ENCODE measurements around the gene OLFML2B.
"Not testable (repeated sequence)": the region's sequence is repeated elsewhere in the genome, so short reads cannot be mapped to it uniquely, and the experiment has no call there.

OLFML2B gene

DNA sequence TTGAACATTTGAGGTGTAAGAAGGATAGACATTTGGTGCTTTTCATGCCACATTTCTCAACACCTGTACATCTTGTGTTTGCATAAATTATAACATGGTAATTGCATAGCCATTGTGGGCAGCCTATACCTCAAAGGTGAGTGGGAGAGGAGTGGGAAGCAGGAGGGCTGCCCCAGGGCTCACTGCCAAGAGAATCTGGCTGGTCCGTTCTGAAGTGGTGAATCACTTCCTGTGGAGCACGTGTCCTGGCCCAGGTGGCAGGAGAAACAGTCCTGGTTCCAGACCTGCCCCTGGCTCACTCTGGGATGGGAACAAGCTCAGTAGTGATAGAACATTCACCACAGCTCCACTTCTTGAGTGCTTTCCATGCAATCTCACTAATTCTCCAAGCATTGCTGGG lies 11.6 kb upstream of the OLFML2B start:
- no peak for DNase-seq (ENCODE audit: low spot score)

DNA sequence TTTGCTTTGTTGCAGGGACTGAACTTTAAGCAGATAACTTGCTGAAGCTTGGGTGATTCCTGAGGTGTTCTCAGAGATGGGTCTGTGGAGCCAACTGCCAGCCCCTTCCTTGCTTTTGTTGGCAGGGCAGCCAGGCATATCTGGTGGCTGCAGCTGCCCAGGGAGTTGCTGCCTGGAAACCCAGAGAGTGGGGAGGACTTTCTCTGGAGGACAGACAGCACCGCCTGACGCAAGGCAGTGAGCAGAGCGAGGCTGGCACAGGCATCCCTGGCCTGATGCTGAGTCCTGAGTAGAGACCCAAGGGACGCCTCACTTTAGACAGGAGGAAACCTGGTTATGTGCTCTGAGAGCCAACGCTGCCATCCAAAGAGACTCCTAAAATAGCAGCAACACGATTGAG lies 9.8 kb upstream of the OLFML2B start:
- DNase-seq (ENCODE audit: low spot score), result no peak

DNA sequence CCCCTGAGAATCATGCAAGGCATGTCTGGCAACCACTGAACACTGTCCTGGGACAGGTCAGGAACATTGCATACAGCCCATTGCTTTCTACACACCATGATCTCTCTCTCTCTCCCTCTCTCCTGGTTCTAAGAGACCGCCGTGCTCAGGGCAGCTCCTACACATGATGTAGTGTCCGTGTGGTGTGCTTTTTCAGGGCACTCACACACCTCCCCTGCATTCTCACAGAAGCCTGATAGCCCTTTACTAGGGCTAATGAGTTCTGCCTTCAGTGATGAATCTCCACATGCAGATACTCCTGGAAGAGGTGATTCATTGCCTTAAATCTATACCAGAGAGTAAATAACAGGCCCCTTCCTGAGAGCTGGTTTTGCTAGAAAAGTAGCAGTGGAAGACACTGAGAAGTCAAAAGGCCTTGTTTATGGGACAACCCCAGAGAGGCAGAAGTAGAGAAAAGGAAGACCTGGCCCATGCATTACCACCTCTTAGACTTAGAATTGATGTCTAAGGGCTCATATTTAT lies 7.2 kb upstream of the OLFML2B start:
- no peak for DNase-seq (ENCODE audit: low spot score)

DNA sequence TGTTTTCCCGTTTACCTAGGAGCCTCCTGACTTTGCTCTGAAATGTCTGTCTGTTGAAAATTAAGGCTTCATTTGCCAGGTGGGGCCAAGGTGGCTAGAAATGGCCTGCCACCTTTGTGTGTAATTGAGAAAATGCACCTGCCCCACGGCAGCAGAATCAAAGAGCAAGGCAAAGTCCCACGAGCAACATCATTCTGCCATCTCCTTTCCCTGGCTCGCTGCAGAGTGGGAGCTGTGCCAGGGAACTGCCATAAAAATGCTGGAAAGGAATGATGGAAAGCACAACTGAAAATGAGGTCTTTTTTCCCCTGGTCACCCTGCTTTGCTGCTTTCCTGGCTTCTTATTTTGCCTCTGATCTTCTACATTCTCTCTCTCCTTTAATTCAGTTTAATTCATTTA lies 5.5 kb upstream of the OLFML2B start:
- DNase-seq (ENCODE audit: low spot score), result no peak

DNA sequence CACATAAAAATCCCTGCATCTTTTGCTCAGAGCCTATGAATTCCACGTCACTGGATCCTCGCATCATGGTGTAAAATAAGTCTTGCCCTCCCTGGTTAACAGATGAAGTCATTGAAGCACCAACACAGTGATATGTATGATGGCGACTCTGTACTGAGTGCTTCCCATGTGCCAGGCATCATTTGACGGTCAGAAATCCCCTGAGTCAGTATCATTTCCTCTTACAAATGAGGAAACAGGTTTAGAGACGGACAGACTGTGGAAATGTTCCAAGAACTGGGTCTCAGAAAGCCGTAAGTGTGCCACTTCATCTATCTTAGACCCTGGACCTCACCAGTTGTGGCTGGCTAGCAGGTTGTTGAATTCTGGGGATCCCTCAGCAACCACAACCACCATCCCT lies 5.1 kb upstream of the OLFML2B start:
- no peak for DNase-seq (ENCODE audit: low spot score)

DNA sequence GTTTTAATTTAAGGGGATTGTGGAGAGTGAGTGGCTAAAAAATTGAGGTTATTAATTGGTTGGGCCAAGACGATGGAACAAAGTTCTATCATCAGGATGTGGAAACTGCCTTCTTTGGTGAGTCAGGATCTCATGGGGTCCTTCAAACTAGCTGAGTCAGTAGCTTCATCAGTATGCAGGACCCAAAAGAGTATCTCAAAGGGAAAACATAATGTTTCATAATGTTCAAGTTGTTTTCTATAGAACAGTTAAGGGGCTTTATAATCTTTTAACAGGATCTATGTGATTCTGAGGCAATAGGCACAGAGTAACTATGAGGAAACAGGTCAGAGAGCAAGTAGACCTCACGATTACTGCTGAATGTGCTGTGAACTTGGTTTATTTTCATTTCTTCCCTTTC lies 3.2 kb upstream of the OLFML2B start:
- DNase-seq (ENCODE audit: low spot score), result no peak

DNA sequence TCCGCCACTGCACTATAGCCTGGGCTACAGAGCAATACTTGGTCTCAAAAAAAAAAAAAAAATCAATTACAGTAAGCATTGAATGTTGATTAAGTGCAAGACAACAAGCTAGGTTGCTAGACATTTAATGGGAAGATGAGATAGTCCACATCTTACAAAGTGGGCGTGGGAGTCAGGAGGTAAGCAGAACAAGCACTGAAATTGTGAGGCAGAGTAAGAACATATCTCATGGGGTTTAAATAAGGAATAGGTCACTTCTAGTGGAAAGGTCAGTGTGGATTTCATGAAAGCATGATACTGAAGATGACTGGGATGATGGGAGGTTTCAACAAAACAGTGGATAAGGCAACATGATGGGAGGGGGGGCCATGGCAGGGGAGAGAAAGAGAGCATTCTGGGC lies 1.9 kb upstream of the OLFML2B start:
- DNase-seq (ENCODE audit: low spot score), result no peak

DNA sequence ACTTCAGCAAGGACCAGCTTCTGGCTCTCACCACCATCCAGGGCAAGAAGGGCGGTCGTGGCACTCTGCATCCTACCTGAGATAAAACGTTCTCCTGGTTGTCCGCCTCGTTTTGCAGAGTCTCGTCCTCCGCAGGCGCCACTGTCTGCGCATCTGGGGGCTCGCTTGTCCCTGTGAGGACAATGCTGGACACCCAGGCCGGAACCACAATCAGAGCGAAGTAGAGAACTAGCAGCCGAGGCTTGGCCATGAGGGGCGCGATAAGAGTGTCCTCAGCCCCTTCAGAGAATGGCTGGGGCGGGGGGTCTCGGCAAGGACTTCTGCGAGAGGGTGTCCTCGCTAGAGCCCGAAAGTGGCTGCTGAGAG lies 505 bp downstream of the OLFML2B start:
- DNase-seq (ENCODE audit: low spot score), result no peak

DNA sequence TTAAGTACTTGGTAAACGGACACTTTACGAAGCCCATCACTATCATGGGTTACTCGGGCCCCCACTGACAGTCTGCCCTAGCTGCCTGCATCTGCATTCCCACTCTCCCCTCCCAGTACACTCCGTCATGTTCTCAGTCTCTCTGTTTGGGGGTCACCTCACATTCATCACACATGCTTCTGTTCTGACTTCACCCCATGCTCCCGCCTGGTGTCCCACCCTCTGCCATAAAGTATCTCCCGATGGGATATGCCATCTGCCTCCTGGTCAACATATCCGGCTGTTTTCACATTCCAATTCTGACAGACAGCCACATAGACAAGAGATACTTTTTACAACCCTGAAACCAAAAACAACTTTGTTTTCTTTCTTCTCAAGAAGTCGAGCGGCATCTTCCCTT lies 1.0 kb downstream of the OLFML2B start:
- DNase-seq (ENCODE audit: low spot score), result no peak

DNA sequence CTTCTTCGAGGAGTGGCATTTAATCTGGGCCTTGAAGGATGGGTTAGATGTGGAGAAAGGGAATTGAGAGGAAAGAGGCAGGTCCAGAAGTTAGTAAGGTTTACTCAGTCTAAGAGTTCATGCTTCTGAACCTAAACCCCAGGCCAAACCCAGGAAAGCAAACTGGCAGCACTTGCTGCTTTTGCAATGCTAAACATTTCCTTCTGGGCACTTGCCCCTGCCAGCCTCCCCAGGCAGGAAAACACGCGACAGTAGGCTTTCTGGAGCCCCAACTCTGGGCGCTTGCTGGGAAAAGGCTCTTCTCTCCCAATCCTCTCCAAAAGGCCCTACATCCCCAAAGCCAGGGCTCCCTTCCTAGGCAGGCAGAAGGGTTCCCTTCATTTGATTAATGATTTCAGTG lies 2.5 kb downstream of the OLFML2B start:
- no peak for DNase-seq (ENCODE audit: low spot score)

DNA sequence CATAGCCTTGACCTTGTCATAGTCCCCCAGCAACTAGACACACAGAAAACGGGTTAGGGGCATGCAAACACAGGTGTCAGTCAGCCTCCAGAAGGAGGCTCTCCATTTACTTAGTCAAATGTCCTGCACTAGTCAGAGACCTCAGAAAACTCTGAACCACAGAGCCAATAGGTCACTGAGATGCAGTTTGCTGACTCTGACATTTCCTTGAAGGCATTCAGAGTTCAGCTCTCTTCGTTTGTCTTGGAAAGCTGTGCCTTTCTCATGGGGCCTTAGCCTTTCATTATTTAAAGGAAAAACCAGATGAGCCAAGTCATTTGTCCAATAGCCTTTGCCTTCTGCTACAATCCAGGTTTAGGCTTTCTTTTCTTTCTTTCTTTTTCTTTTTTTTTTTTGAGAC lies 3.5 kb downstream of the OLFML2B start:
- no peak for DNase-seq (ENCODE audit: low spot score)

DNA sequence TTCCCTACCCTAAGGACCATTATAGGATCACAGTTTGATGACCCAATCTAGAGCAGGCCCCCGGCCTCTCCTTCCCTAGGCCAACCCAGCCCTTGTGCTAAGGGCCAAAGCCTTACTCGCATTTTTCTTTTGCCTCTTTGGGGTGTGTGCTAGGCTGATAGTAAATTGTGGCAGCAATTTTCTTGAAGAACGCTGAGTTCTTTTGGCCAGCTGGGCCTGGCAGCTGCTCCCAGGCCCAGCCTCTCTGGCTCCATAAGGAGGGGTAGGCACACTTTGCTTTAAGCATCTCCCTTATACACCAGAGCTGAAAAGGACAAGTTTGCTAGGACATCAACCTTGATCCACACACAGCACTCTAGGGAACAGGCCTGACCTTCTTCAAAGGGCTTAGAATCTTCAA lies 4.2 kb downstream of the OLFML2B start:
- no peak for DNase-seq (ENCODE audit: low spot score)

DNA sequence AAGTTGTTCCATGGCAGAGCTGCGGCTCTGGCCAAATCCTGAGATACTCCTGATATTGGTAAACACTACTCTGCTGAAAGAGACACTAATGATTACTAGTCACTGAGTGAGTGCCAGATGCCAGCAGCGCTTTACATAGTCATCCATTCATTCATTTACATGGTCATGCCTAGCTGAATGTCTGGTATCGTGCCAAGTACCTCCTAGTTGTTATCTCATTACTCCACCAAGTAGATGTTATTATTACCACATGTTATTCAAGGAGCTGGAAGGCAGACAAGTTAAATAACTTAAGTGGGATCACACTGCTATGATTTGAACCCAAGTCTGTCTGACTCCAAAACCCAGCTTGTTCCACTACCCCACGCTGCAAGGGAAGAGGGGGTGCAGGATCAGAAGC lies 4.7 kb downstream of the OLFML2B start:
- DNase-seq (ENCODE audit: low spot score), result no peak

DNA sequence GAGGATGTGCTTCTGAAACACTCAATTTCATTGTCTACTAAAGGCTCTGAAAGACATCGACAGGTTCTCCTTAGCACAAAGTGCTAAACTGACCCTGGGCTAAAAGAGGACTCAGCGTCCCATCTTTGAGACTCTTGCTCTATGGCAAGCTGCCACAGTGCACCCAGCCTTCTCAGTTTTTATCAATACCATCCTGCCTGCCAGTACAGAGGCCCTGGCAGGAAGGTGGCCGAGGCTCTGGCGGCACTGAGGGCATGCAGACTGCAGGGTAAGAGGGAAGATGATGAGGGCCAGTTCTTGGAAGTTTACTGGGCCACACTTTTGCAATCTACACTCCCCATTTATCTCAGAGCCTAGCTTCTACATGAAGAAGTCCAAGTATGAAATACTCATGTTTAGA lies 5.3 kb downstream of the OLFML2B start:
- DNase-seq (ENCODE audit: low spot score), result no peak

DNA sequence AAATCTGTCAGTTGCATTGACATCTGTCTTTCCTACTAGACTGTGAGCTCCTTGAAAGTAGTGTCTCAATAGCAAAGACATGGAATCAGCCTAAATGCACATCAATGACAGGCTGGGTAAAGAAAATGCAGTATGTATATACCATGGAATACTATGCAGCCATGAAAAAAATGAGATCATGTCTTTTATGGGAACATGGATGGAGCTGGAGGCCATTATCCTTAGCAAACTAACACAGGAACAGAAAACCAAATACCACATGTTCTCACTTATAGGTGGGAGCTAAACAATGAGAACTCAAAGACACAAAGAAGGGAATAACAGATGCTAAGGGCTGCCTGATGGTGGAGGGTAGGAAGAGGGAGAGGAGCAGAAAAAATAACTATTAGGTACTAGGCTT lies 5.9 kb downstream of the OLFML2B start:
- DNase-seq (ENCODE audit: low spot score), result not testable (repeated sequence)

DNA sequence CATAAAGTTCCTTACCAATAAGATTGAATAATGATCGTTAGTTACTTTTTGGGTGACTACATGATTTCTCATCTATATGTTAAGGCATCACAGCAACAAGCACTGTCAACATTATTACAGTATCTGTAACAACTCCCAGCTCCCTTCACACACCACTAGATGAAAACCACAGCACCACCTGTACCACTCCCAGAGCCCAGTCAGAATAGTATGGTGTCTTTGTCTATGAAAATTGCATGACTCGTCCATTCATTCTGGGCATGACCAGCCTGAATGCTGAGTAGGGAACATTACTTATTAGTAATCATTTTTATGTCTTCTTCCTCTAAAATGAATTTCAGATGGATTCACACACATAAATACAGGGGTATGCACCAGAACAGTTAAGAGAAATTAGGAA lies 7.0 kb downstream of the OLFML2B start:
- DNase-seq (ENCODE audit: low spot score), result no peak

DNA sequence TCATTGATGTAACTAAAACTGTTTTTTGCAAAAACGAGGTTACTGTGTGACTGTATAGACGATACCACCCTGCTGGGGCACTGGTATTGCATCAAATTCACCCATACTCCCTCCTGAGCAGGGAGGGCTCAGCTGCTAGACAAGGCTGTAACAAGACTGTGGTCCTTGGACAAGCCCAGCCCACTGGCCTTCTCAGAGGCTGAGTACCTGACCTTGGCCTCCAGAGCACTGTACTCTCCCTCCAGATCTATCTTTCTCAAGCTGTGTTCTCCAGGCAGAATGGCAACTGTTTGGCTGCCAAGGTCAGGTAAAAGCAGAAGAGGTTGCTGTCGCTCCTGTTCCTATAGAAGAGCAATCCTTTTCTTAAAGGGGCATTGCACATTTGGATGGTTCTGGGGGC lies 8.5 kb downstream of the OLFML2B start:
- DNase-seq (ENCODE audit: low spot score), result no peak

DNA sequence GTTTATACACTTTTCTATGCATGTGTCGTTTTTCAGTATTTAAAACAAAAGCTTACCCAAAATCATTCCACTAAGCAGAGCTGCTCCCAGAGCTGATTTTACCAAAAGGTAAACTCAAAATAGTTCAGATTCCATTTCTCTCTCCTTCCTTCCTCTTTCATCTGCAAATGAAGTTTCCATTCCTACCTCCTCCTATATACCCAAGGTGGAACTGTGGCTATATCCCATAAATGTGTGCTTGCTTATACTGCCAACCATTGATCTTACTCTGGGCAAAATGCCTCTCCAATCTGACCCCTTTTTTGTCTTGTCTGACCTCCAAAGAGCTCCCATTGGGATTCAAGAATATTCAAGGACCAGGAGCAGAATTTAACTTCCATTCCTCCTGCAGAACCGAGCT lies 9.5 kb downstream of the OLFML2B start:
- no peak for DNase-seq (ENCODE audit: low spot score)

DNA sequence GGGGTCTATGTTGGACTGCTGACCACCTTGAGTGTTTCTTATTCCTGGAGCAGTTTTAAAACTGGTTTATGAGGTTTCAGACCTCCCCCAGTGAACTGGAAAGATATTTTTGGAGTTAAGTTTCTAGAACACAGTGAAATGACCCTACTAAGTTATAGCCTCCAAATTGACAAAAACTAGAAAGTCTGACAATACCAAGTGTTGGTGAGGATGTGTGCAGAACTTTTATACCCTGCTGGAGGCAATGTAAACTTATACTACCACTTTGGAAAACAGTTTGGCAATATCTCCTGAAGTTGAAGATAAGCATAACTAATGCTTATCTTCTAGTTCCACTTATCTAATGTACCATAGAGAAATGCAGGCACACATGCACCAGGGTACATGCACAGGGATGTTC lies 10.4 kb downstream of the OLFML2B start:
- no peak for DNase-seq (ENCODE audit: low spot score)

DNA sequence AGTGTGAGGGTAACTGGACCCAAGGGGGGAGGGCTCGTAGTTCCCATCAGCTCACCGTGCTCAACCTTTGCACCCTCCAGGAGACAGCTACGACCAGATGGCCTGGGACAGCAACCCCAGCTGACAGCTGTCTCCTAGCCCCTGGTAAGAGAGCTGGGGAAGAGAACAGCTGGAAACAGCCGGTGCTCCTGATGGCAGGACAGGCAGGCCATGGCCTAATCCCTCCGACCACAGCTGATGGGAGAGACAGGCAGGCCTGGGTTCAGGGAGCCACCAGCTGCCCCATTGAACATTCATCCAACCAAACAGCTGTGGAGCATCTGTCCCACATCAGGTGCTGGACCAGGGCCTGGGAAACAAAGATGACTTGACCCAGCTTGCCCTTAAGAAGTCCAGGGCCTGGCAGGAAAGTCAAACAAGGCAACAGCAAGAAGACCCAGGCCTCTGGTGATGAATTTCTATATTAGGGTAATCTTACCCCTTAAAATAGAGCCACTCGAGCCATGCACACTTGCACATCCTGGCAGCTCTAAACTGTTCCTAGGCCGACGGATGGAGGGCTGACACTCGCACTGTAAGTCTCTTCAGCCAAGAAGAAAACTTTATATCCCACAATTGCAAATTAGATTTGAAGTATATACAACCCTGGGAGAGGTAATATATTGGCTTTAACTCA lies 12.2 kb downstream of the OLFML2B start:
- DNase-seq (ENCODE audit: low spot score), result no peak

DNA sequence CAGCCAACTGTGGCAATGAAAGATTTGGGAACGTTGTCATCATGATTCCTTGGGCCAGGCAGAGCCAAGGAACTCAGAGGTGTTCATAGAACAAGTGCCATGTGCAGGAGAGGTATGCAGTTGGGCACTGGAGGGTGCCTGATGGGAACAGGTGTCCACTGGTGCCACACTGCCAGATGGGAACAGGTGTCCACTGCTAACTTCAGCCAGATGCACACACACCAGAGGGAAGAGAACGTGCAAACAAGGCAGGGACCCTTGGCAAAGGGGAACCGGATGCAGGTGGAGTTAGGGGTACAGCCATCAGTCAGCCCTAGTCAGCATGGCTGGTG lies 13.5 kb downstream of the OLFML2B start:
- DNase-seq (ENCODE audit: low spot score), result no peak

DNA sequence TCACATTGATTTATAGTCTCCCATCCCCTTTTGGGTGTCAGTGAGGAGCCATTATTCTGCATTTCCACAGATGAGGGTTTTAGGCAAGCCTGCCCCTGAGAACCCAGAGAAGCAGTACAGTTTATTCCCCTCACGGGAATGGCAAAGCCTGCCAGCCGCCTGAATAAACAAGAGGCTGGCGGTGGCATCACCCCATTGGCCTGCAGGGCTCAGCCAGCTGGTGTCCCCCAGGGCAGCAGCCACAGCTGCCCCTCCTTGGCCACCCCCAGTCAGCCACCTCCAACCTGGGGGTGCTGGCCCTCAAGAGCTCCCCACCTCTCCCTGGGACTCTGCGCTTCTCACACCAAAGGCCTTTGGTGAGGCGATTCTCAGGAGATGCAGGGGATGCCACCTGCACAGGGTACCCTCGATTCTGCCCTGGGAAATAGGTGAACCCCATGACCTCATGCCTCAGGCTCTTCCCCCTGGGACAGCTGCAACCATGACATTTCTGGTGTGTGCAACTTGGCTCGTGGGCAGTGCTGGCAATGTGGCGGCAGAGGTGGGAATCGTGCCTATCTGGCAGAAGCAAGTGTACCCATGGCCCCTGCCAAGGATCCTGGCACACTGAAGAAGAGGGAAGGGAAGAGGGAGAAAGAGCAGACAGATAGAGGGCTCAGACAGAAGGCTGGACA lies 14.0 kb downstream of the OLFML2B start:
- DNase-seq (ENCODE audit: low spot score), result no peak

DNA sequence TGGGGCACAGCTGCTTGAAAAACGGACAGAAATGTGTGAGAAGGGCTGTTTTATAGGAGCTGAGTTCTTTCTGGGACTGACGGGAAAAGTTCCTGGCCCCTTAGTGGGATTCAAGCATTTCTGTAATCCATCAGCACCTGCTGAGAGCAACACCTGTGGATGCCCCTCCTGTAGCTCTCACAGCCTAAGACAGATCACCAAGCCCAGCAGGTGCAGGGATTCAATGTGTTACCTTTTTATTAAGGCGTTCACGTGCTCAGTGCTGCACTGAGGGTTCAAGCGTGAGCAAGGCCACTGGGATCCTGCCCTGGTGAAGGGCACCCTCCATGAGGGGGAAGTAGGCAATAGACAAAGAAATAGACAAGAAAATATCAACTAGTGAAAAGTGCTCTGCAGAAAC lies 14.9 kb downstream of the OLFML2B start:
- no peak for DNase-seq (ENCODE audit: low spot score)

DNA sequence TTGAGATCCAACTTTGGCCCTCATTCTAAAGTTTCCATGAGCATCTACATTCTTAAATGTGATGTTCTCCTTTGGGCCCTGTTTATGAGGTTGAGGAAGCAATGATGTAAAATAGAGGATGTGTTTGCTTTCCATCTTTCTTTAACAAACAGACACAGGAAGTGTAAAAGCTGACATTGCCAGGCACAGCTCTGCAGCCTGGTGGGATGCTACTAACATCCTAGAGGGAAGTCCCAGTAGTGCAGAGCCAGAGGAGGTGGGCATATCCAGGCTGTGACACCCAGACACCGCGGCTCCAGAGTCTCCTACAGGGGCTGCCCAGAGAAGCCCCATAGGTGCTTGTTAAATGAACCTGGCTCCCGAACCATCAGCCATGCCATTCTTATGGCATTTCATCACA lies 16.2 kb downstream of the OLFML2B start:
- no peak for DNase-seq (ENCODE audit: low spot score)
